Measurements from ENCODE around the gene SWT1.
A peak's percentile ranks its signal among the peaks of the same experiment; 100 is the strongest.
"Not testable (repeated sequence)": the region's sequence is repeated elsewhere in the genome, so short reads cannot be mapped to it uniquely, and the experiment has no call there.

Gene SWT1

DNA sequence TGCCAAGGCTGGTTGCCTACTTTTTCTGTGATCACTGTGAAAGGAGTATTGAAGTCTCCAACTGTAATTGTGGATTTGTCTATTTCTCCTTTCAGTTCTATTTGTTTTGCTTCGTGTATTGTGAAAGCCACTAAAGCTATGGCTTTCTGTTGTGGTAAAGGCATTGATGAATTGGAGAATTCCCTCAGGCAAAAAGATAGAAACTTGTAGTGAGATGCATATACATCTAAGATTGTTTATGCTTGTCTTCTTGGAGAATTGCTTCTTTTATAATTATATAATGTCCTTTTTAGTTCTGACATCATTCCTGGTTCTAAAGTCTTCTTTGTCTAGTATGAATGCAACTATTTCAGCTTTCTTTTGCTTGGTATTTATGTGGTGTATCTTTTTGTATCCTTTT lies 36.8 kb downstream of the SWT1 start:
- DNase-seq = no peak

DNA sequence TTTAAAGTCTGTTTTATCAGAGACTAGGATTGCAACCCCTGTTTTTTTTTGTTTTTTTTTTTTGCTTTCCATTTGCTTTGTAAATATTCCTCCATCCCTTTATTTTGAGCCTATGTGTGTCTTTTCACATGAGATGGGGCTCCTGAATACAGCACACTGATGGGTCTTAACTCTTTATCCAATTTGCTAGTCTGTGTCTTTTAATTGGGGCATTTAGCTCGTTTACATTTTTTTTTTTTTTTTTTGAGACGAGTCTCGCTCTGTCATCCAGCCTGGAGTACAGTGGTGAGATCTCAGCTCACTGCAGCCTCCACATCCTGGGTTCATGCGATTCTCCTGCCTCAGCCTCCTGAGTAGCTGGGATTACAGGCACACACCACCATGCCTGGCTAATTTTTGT lies 41.7 kb downstream of the SWT1 start:
- DNase-seq = not testable (repeated sequence)

DNA sequence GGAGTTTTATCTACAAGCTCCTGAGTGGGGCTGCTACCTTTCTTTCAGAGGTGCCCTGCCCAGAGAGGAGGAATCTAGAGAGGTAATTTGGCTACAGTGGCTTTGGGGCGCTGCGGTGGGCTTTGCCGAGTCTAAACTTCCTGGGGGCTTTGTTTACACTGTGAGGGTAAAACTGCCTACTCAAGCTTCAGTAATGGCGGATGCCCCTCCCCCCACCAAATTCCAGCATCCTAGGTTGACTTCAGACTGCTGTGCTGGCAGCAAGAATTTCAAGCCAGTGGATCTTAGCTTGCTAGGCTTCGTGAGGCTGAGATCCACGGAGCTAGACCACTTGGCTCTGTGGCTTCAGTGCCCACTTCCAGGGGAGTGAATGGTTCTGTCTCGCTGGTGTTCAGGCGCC lies 43.9 kb downstream of the SWT1 start:
- DNase-seq = no peak

DNA sequence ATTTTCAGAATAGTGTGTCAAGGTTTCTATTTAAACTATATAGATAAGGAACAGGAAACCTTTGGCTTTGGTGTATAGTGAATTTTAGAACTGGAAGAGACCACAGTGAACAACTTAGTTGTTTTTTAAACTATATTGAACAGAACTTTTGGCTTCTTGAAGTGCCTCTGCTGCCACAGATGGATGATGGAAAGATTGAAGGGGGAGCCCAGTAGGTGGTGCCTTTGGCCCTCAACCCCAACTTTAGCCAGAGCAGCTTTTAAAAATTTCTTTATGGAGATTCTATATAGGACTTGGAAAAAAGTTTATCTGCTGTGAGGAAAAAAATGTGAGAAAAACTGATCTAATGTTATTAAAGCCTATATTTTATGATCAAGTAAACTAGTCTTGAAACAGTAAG lies 50.2 kb downstream of the SWT1 start:
- peak; percentile 17 for DNase-seq

DNA sequence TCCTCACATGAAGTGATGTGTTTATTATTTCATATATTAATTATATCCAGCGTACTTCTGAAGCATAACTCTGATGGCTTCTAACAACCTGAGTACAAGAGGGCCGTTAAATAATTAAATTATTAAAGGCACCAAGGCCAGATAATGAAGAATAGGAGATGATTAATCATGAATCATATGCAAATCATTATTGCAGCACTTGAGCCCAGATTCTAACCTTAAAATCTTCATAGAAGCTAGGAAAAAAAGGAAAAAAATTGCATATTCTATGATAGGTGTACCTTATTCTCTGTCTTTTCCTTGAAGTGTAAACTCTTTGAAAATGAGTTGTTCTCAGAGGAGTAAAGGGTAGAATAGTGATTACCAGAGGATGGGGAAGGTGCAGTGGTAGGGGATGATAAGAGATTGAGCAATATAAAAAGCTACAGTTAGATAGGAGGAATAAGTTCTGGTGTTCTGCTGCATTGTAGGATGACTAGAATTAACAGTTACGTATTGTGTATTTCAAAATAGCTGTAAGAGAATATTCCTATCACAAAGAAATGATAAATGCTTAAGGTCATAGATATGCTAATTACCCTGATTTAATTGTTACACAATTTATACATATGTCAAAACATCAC lies 51.1 kb downstream of the SWT1 start:
- peak; percentile 52 for DNase-seq

DNA sequence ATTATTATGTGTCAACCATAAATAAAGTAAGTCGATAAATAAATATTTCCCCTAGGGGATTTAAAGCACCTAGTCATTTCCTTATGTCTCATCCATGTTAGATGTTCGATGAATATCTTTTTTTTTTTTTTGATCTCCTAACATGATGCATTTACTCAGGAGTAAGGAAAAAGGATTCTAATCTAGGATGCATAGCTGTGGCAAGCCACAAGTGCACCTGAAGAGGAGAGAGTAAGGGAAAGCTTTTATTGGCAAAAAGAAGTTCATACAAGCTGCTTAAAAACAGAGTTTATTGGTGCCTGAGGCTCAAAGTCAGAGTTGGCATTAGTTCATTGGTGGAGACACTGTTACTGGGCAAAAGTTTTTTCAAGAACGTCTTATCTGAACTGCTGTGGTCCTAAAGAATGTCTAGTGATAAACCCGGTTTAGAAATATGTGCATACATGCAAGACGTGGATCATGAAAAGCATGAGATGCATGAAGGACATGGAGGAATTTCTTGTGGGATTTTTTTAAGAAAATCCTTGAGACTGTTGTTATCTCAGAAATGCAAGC lies 51.7 kb downstream of the SWT1 start:
- peak; percentile 20 for DNase-seq

DNA sequence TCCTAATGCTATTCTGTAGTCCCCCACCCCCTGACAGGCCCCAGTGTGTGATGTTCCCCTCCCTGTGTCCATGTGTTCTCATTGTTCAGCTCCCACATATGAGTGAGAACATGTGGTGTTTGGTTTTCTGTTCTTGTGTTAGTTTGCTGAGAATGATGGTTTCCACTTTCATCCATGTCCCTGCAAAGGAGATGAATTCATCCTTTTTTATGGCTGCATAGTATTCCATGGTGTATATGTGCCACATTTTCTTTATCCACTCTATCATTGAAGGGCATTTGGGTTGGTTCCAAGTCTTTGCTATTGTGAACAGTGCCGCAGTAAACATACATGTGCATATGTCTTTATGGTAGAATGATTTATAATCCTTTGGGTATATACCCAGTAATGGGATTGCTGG lies 52.4 kb downstream of the SWT1 start:
- not testable (repeated sequence) for DNase-seq

DNA sequence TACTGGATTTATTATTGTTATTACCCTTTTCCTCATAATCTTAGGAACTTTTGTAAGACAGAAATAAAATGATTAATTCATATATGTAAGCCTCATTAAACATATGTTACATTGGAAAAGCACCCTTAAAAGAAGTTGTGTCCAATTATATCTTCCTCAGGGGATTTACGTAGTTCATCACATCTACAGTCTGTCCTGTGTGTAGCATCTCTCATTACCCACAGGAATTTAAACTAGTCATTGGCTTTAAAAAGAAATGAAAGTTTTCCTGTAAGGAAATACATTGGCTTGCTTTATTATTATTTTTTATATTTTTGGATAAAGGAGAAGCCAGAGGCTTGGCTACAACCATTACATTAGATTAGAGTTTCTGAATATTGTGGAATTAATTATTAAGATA lies 56.1 kb downstream of the SWT1 start:
- no peak for DNase-seq

DNA sequence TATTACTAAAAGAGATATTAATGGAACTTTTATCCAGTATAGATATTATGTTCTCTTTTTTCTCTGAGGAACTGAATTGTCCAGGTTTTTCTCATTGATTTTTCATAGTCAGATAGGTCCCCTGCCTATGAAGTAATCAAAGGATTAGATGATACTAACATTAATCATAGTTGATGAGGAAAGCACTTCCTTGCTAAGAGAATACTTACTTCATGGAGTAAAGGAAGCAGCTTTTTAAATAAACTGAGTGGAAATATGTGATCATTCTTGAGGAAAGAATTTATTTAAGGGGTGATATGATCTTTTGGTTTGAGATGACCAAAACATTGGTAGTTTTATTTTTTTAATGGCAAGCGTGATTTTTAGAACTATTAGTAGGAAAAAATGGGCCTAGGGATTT lies 58.9 kb downstream of the SWT1 start:
- no peak for DNase-seq

DNA sequence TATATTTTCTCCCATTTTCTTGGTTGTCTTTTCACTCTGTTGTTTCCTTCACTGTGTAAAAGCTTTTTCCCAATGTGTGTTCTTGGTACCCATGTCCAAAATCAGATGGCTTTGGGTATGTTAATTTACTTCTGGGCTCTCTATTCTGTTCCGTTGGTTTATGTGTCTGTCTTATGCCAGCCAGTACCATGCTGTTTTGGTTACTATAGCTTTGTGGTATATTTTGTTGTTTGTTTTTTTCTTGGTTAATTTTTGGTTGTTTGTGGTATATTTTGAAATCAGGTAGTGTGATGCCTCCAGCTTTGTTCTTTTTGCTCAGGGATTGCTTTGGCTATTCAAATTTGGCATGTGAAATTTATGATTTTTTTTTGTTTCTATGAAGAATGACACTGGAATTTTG lies 67.2 kb downstream of the SWT1 start:
- DNase-seq = no peak

DNA sequence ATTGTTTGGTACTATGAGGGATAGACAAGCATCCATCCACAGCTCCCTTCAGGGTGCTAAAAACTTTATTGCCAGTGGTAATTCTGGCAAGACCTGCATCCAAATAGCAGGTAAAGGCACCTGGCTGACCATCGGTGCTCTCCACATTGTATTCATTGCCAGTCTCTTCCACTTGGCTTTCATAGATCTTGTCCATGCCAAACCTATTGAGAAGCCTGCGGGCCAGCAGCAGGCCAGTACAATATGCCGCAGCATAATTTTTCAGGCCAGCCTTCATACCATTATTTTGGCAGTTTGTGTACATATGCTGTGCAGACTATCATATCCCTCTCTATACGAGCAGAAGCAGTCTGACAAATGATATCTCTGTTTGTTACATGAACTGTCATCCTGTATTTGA lies 70.2 kb downstream of the SWT1 start:
- DNase-seq = no peak

DNA sequence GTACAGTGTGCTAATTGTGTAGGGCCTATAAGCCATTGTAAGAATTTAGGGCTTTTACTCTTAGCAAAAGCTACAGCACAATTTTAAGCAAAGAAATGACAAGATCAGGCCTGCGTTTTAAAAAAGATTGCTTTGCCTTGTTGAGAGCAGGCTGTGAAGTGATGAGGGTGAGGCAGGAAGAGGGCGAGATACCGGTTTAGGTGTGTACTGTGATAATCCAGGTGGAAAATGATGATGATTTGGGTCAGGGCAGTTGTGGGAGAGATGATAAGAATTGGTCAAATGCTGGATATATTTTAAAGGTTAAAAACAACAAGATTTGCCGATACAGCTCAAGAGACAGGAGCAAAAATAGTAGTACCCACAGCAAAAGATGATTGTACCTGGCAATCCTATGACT lies 72.0 kb downstream of the SWT1 start:
- DNase-seq = no peak

DNA sequence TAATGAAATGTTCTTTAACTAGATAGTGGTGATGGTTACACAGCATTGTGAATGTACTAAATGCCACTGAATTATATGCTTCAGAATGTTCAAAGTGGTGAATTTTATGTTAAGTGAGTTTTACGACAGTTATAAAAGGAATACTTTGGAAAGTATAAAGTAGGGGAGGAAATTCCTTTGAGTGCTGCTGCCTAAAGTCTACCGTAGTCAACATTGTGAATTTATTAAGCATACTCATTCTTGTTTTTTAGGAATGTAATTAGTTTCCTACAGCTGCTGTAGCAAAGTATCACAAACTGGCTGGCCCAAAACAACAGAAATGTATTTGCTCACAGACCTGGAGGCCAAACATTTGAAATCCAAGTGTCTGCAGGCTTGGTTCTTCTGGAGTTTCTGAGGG lies 73.0 kb downstream of the SWT1 start:
- DNase-seq = no peak

DNA sequence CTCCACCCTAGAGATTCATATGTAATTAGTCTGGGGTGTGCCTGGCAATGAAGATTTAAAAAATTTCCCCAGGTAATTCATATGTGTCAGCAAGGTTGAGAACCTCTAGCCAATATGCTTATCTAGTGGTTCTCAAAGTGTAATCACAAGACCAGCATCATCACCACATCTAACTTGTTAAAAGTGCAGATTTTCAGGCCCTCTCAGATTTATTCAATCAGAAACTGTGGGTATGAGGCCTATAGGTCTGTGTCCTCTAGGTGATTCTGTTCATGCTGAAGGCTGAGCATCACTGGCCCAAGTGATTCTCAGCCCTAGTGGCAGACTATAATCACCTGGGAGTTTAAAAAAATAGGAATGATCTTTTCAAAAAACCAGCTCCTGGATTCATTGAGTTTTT lies 75.9 kb downstream of the SWT1 start:
- DNase-seq = no peak

DNA sequence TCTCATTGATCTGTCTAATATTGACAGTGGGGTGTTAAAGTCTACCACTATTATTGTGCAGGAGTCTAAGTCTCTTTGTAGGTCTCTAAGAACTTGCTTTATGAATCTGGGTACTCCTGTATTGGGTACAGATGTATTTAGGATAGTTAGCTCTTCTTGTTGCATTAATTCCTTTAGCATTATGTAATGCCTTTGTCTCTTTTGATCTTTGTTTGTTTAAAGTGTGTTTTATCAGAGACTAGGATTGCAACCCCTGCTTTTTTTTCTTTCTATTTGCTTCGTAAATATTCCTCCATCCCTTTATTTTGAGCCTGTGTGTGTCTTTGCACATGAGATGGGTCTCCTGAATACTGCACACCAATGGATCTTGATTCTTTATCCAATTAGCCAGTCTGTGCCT lies 77.2 kb downstream of the SWT1 start:
- DNase-seq = not testable (repeated sequence)

DNA sequence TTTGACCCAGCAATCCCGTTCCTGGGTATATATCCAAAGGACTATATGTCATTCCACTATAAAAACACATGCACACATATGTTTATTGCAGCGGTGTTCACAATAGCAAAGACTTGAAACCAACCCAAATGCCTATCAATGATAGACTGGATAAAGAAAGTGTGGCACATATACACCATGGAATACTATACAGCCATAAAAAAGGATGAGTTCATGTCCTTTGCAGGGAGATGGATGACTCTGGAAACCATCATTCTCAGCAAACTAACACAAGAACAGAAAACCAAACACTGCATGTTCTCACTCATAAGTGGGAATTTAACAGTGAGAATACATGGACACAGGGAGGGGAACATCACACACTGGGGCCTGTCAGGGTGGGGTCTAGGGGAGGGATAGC lies 80.2 kb downstream of the SWT1 start:
- not testable (repeated sequence) for DNase-seq

DNA sequence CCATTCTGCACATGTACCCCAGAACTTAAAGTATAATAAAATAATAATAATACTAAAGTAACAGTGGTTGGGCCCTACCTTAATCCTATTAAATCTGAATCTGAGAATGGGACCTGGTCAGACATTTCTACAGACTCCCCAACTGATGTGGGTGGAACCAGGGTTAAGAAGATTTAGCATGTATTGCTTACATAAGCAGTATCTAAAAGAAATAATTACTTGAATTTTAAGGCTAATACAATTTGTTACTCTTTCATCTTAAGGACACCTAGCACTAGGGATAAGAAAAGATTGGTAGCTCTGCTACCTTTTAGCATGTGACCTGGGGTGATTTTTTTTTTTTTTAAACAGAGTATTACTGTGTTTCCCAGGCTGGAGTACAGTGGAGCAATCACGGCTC lies 80.7 kb downstream of the SWT1 start:
- no peak for DNase-seq

DNA sequence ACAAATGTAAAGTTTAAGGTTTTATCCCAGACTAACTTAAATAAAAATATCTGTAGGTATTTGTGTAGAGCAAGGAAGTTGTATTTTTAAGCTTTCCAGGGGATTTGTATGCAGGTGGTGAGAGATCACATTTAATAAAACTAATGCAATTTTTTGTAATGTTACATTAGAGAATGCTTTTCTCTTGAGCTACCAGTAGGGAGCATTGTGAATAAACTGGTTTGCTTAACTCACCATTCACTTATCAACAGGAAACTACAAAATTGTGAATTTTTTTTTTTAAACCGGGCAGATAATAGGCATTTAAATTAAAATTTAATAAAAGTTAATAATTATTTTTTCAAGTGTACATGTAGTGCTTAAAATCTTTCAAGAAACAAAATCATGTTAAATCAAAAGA lies 81.5 kb downstream of the SWT1 start:
- DNase-seq = peak; percentile 58

DNA sequence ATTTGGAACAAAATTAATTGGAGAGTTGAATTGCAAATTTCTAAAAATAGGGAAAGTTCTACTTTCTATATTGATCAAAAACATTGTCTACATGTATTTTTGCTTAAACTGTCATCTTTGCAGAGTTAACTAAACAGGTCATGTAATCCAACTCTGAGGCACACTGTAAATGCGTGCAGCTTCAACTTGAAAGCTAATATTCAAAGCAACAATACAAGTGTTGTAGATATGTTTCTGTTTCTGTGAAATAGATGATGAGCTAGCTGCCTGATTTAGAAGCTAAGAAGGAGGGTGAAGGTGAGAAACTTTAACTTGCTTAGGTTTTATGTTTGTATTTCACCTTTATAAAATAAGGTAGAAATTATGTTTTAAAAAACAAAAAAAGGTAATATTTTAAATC lies 82.9 kb downstream of the SWT1 start:
- DNase-seq = no peak

DNA sequence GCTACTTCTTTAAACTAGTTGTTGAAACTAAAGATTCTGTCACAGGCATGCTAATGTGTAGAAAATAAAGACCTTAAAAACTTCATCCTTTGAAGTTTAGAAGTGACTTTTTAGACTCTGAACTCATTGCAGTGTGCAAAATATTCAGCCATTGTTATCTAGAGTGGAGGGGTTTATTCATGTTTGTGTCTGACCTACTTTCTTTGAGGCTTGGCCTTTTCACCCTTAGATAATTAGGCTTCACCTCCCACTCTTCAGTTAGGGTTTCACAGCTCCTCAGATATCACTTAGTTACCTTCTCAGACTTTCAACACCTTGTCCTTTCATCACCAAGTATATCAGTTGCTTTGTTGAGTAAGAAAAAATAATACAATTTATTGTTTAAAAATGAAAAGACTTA lies 84.2 kb downstream of the SWT1 start:
- no peak for DNase-seq

DNA sequence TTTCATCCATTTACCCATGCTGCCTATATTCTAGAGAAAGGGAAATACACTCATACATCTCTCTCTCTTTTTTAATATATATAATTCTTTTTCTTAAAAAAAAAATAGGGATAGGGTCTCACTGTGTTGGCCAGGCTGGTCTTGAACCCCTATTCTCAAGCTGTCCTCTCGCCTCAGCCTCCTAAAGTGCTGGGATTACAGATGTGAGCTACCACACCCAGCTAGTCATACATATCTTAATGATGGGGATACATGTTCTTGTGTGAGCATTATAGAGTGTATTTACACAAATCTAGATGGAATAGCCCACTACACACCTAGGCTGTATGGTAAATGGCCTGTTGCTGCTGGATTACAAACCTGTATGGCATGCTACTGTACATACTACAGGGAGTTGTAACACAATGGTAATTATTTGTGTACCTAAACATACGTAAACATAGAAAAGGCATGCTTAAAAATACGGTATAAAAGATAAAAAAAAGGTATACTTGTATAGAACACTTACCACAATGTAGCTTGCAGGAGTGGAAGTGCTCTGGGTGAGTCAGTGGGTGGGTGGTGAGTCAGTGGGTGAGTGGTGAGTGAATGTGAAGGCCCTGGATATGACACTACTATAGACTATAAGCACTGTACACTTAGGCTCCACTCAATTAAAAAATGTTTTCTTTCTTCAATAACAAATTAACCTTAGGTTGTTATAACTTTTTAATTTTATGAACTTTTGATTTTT lies 87.2 kb downstream of the SWT1 start:
- DNase-seq = no peak

DNA sequence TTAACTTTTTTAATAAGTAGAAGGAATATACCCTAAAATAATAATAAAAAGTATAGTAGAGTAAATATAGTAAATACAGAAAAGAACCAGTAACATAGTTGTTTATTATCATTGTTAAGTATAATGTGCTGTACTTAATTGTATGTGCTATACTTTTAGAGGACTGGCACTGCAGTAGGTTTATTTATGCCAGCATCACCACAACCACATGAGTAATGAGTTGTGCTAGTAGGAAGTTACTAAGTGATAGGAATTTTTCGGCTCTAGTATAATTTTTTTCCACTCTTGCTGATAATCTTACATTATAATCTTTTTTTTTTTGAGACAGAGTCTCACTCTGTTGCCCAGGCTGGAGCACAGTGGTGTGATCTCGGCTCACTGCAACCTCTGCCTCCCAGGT lies 88.5 kb downstream of the SWT1 start:
- no peak for DNase-seq

DNA sequence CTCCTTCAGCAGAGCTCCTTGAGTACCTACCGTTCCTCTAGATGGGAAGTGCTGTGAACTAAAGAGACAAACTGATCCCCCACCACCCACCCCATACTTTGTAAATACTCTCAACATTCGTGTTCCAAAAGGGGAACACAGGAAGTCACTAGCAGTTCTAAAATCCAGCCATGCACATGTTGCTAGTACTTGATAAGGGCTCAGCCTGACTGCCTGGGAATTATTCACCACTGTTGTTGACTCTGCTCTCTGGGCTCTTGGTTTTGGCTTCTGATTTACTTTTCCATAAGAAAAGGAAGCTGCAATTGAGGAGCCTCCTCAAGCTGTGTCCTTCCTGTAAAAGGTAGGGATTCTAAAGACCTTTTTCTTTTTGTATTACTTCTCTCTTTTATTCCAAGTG lies 92.6 kb downstream of the SWT1 start:
- peak; percentile 53 for DNase-seq

DNA sequence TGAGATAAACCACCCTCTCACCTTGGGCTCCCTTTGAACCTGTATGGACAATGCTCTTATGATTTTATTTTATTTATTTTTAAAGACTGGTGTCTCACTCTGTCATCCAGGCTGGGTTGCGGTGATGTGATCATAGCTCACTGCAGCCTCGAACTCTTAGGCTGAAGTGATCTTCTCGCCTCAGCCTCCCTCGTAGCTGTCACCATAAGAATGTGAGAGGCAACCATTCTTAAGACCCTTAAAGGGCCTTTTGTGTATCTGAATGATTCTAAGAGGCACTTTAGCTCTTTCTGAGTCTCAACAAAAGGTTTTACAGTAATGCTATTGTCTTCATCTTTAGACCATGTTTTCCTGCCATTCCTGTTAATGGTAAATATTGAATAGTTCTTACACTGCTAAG lies 93.1 kb downstream of the SWT1 start:
- no peak for DNase-seq

DNA sequence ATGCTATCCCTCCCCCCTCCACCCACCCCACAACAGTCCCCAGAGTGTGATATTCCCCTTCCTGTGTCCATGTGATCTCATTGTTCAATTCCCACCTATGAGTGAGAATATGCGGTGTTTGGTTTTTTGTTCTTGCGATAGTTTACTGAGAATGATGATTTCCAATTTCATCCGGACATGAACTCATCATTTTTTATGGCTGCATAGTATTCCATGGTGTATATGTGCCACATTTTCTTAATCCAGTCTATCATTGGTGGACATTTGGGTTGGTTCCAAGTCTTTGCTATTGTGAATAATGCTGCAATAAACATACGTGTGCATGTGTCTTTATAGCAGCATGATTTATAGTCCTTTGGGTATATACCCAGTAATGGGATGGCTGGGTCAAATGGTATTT lies 95.0 kb downstream of the SWT1 start:
- DNase-seq = not testable (repeated sequence)

Measured in hematopoietic multipotent progenitor cell treated with erythropoietin and hydrocortisone succinate and interleukin-3 and kit ligand, for 8 days (in vitro differentiated cells).